H1 (cell line): ENCODE results near the gene TRMT10B. TPM values are rescaled to one million over a fixed set of nuclear protein-coding genes. Genes with fewer than 3 reads are reported as not detected.

Source experiments
- CTCF ChIA-PET: fragments of 300-600 bp; sonication (Branson Sonifier 250); formaldehyde crosslinking; loops from one replicate; lab custom pipeline; 2021; ENCODE audit not compliant: partially characterized antibody; lab: Charles Lee
- POLR2A ChIA-PET: fragments of 300-600 bp; sonication (Branson Sonifier 250); formaldehyde crosslinking; loops from one replicate; lab custom pipeline; 2021; ENCODE audit warnings: inconsistent platforms; ENCODE audit not compliant: partially characterized antibody; lab: Charles Lee
- DNase-seq, 2 experiments: peaks; one replicate each; pipeline versions ENCODE4 v3.0.0 to v3.0.0-alpha.2; 2010 to 2022; ENCODE audit warnings: low spot score in 2 of 2, low read depth in 1 of 2, mixed read lengths in 1 of 2
- FAIRE-seq: peaks from 2 replicates; lab custom pipeline; 2011; peaks lifted over from hg19 to GRCh38; lab: Jason Lieb, UNC
- H2AFZ ChIP-seq: 2 replicates; pipeline ENCODE4 v1.8.1; 2012; ENCODE audit warnings: low read length, inconsistent platforms
- H2AK5ac ChIP-seq: 2 replicates; pipeline ENCODE4 v1.6.1; 2013; ENCODE audit warnings: low read depth, low read length
- H2BK120ac ChIP-seq: replicated peaks from 2 replicates; pipeline ENCODE3; 2013; ENCODE audit warnings: low read depth, low read length, inconsistent platforms
- H2BK12ac ChIP-seq: 2 replicates; pipeline ENCODE4 v1.6.1; 2013; ENCODE audit warnings: low read depth, low read length
- H2BK15ac ChIP-seq: 2 replicates; pipeline ENCODE4 v1.6.1; 2013; ENCODE audit warnings: low read length
- H2BK20ac ChIP-seq: 2 replicates; pipeline ENCODE4 v1.6.1; 2013; ENCODE audit warnings: low read length
- H2BK5ac ChIP-seq: 2 replicates; pipeline ENCODE4 v1.6.1; 2013; ENCODE audit warnings: low read depth, low read length
- H3K14ac ChIP-seq: 2 replicates; pipeline ENCODE4 v1.6.1; 2013; ENCODE audit warnings: inconsistent platforms; ENCODE audit not compliant: insufficient read length
- H3K18ac ChIP-seq: 2 replicates; pipeline ENCODE4 v1.6.1; 2013; ENCODE audit warnings: low read length; ENCODE audit errors: extremely low read depth
- H3K23ac ChIP-seq: 2 replicates; pipeline ENCODE4 v1.6.1; 2013; ENCODE audit warnings: inconsistent platforms; ENCODE audit not compliant: insufficient read length
- H3K23me2 ChIP-seq: 2 replicates; pipeline ENCODE4 v1.6.1; 2013; ENCODE audit warnings: low read depth, low read length
- H3K27ac ChIP-seq: 2 replicates; pipeline ENCODE4 v1.6.1; 2011; ENCODE audit warnings: low read depth, low read length, inconsistent platforms
- H3K27me3 ChIP-seq, 4 experiments: replicated peaks in 1 of 4; 1 replicate in 1 of 4; 2 replicates in 3 of 4; pipeline versions ENCODE4 v1.6.1 to v1.8.1; 2011 to 2013; ENCODE audit warnings: low read length in 3 of 4, mild to moderate bottlenecking in 3 of 4, inconsistent platforms in 2 of 4, mixed read lengths in 2 of 4, moderate library complexity in 1 of 4; ENCODE audit not compliant: control insufficient read depth in 3 of 4, insufficient read depth in 3 of 4; ENCODE audit errors: extremely low read depth in 1 of 4
- H3K36me3 ChIP-seq, 4 experiments: 2 replicates each; pipeline versions ENCODE4 v1.6.1 to v1.8.1; 2011 to 2013; ENCODE audit warnings: mild to moderate bottlenecking in 4 of 4, low read length in 3 of 4, moderate library complexity in 2 of 4, control low read depth in 1 of 4, inconsistent platforms in 1 of 4; ENCODE audit not compliant: insufficient read depth in 4 of 4, control insufficient read depth in 2 of 4
- H3K4ac ChIP-seq: replicated peaks from 2 replicates; pipeline ENCODE3; 2013; ENCODE audit warnings: low read length, low read depth, mixed read lengths, inconsistent platforms; ENCODE audit not compliant: insufficient read length
- H3K4me1 ChIP-seq, 4 experiments: replicated peaks in 1 of 4; 1 replicate in 1 of 4; 2 replicates in 3 of 4; pipeline versions ENCODE4 v1.6.1 to v1.8.1; 2011 to 2013; ENCODE audit warnings: low read length in 3 of 4, inconsistent platforms in 2 of 4, mixed read lengths in 1 of 4; ENCODE audit not compliant: insufficient read depth in 4 of 4, control insufficient read depth in 3 of 4
- H3K4me2 ChIP-seq, 2 experiments: 2 replicates each; pipeline versions ENCODE4 v1.6.1 to v1.8.1; 2011 to 2013; ENCODE audit warnings: low read depth in 2 of 2, low read length in 2 of 2, control low read depth in 1 of 2, inconsistent platforms in 1 of 2, mild to moderate bottlenecking in 1 of 2; ENCODE audit not compliant: insufficient read depth in 1 of 2
- H3K4me3 ChIP-seq, 4 experiments: fragments of 200-600, 300-600 bp in 1 of 4; sonication (generic), shearing (Covaris generic), sonication (Bioruptor Twin) in 1 of 4; 2 replicates each; pipeline versions ENCODE4 v1.5.1 to v1.8.1; 2011 to 2016; ENCODE audit warnings: low read length in 4 of 4, low read depth in 3 of 4, control low read depth in 2 of 4, inconsistent platforms in 2 of 4, mild to moderate bottlenecking in 2 of 4, mixed read lengths in 1 of 4, moderate library complexity in 1 of 4; ENCODE audit not compliant: insufficient read depth in 2 of 4; ENCODE audit errors: extremely low read depth in 1 of 4
- H3K56ac ChIP-seq: replicated peaks from 2 replicates; pipeline ENCODE3; 2013; ENCODE audit warnings: low read depth, mild to moderate bottlenecking, mixed read lengths, low read length, inconsistent platforms; ENCODE audit not compliant: insufficient read length
- H3K79me1 ChIP-seq: 2 replicates; pipeline ENCODE4 v1.6.1; 2013; ENCODE audit warnings: low read depth, low read length, control low read depth
- H3K79me2 ChIP-seq, 2 experiments: 2 replicates each; pipeline versions ENCODE4 v1.6.1 to v1.8.1; 2012 to 2013; ENCODE audit warnings: low read length in 2 of 2, mild to moderate bottlenecking in 2 of 2, inconsistent platforms in 1 of 2; ENCODE audit not compliant: insufficient read depth in 2 of 2, control insufficient read depth in 1 of 2
- H3K9ac ChIP-seq, 4 experiments: replicated peaks in 1 of 4; 1 replicate in 1 of 4; 2 replicates in 3 of 4; pipeline versions ENCODE4 v1.6.1 to v1.8.1; 2011 to 2013; ENCODE audit warnings: low read depth in 3 of 4, low read length in 3 of 4, control low read depth in 2 of 4, mild to moderate bottlenecking in 2 of 4, moderate library complexity in 2 of 4, inconsistent platforms in 1 of 4; ENCODE audit errors: extremely low read depth in 1 of 4
- H3K9me3 ChIP-seq, 2 experiments: 2 replicates each; pipeline versions ENCODE4 v1.6.1 to v1.8.1; 2012 to 2013; ENCODE audit warnings: mild to moderate bottlenecking in 2 of 2, moderate library complexity in 2 of 2, control low read depth in 1 of 2, inconsistent platforms in 1 of 2, low read depth in 1 of 2, low read length in 1 of 2, mixed read lengths in 1 of 2; ENCODE audit not compliant: insufficient read depth in 2 of 2
- H4K20me1 ChIP-seq, 2 experiments: replicated peaks in 1 of 2; 2 replicates each; pipeline versions ENCODE3 to v1.8.1; 2011 to 2013; ENCODE audit warnings: inconsistent platforms in 2 of 2, low read length in 2 of 2, mild to moderate bottlenecking in 1 of 2; ENCODE audit not compliant: insufficient read depth in 2 of 2, control insufficient read depth in 1 of 2
- H4K5ac ChIP-seq: 2 replicates; pipeline ENCODE4 v1.6.1; 2013; ENCODE audit warnings: low read length, low read depth, mixed read lengths, inconsistent platforms; ENCODE audit not compliant: insufficient read length
- H4K8ac ChIP-seq: 2 replicates; pipeline ENCODE4 v1.8.0; 2013; ENCODE audit warnings: mild to moderate bottlenecking, moderate library complexity, low read length, inconsistent platforms; ENCODE audit not compliant: insufficient read depth; ENCODE audit errors: extremely low read depth
- H4K91ac ChIP-seq: replicated peaks from 2 replicates; pipeline ENCODE3; 2013; ENCODE audit warnings: low read length, mixed read lengths, inconsistent platforms; ENCODE audit not compliant: insufficient read length
- CBX8 ChIP-seq: fragments of 300-800, 300-1000 bp; sonication (generic); IDR thresholded peaks from 2 replicates; pipeline ENCODE4 v1.7.1; 2016; ENCODE audit warnings: low read depth, low read length, borderline replicate concordance
- WGBS, 2 experiments: shearing (Covaris generic) in 1 of 2; methylation state at CpG; one replicate each; pipeline versions ENCODE4 v1.1.6 to v1.1.7; 2013 to 2015; ENCODE audit warnings: low lambda C conversion rate in 2 of 2, mixed read lengths in 2 of 2, inconsistent platforms in 1 of 2, low coverage in 1 of 2, missing lambda C conversion rate in 1 of 2; ENCODE audit not compliant: insufficient replicate concordance in 2 of 2, insufficient coverage in 1 of 2, insufficient read length in 1 of 2; ENCODE audit errors: extremely low coverage in 1 of 2, missing lambda C conversion rate in 1 of 2; 5-methylcytosine and 5-hydroxymethylcytosine counted together
- polyA plus RNA-seq, 7 experiments: library from polyadenylated mRNA; depleted of rRNA in 3 of 7; stranded (reverse) in 5 of 7; unstranded in 2 of 7; fragments of >200 nt in 5 of 7; fragments of 200-250 nt in 2 of 7; gene quantifications; 1 replicate in 5 of 7; 2 replicates in 1 of 7; 4 replicates in 1 of 7; pipeline versions ENCODE4 v1.2.1 to v1.2.3, GENCODE V29; 2011 to 2013; ENCODE audit warnings: missing spikeins in 2 of 7, mixed read lengths in 2 of 7
- total RNA-seq: library from RNA; stranded (reverse); fragmentation: NEBNext Ultra II Directional; extraction: Animal tissue kit (Norgen Biotek cat#: 25700); gene quantifications from 2 replicates; pipeline ENCODE4 v1.2.1, GENCODE V29; 2021

TRMT10B gene
- total and polyA plus RNA-seq, 2 of the 8 experiments (the other 6 are each of a cell fraction or from before 2014, with no cell fraction given): 2.4 to 4.5 TPM

GRCh38 chr9:37788332-37788731, 34.7 kb downstream of the TRMT10B start:
- no peaks in the 10 kb centered on the region for H3K9me3 ChIP-seq
- no peak overlapping the region for H2AK5ac ChIP-seq
- H4K8ac ChIP-seq: no peak overlapping the region
- H3K36me3 ChIP-seq: peaks cover 0 to 4% (median 2%) of the 10 kb centered on the region in 4 experiments; a peak in 5 of 8 replicates
- ChIA-PET CTCF (no interaction called here), POLR2A (interaction anchor here (0.7 kb wide), 1 partner anchor 301 kb away, joined by 3 read pairs; no protein-coding TSS in a partner anchor)
- H2BK12ac ChIP-seq: no peak overlapping the region
- no peak overlapping the region for H3K23ac ChIP-seq
- H3K79me2 ChIP-seq: peaks cover 6 to 13% of the 10 kb centered on the region in 2 experiments; a peak in 3 of 4 replicates
- H3K9ac ChIP-seq: no peak overlapping the region
- no peak overlapping the region for H3K14ac ChIP-seq
- peaks cover 0 to 4% (median 0%) of the 10 kb centered on the region in 4 experiments; a peak in 3 of 7 replicates for H3K4me1 ChIP-seq
- H2BK20ac ChIP-seq: no peak overlapping the region
- no peak overlapping the region for H3K18ac ChIP-seq
- no peak overlapping the region for H2BK15ac ChIP-seq
- H3K4me3 ChIP-seq: no peak overlapping the region
- WGBS, 2 experiments: 78% methylated on average over 6 of the region's 6 CpGs; no CpG with 5 or more reads in 1 of the 2 experiments
- H3K79me1 ChIP-seq: no peaks in the 10 kb centered on the region; the same call in 1 of the 2 replicates
- H3K4ac ChIP-seq: no peak overlapping the region
- DNase-seq: no peak
- H3K27me3 ChIP-seq: peaks cover 0 to 3% (median 2%) of the 10 kb centered on the region in 4 experiments; a peak in 2 of 7 replicates
- no peak for TF ChIP-seq CBX8
- no peak overlapping the region for H2AFZ ChIP-seq
- peaks cover 0 to 1% of the 10 kb centered on the region in 2 experiments for H4K20me1 ChIP-seq
- no peak overlapping the region for H3K56ac ChIP-seq
- FAIRE-seq: no peak
- H3K23me2 ChIP-seq: peaks cover 6% of the 10 kb centered on the region
- no peak overlapping the region for H3K27ac ChIP-seq
- H4K5ac ChIP-seq: no peak overlapping the region
- no peak overlapping the region for H4K91ac ChIP-seq
- no peak overlapping the region for H2BK5ac ChIP-seq
- H3K4me2 ChIP-seq: no peak overlapping the region
- H2BK120ac ChIP-seq: no peak overlapping the region
